GM12864 (cell line): ENCODE measurements around the gene TDRD12.
"Not testable (repeated sequence)": the region's sequence is repeated elsewhere in the genome, so short reads cannot be mapped to it uniquely, and the experiment has no call there.

Experiments
- DNase-seq: peaks from one replicate; pipeline ENCODE4 v3.0.0-alpha.2; 2011; ENCODE audit warnings: low read depth
- H3K4me3 ChIP-seq: 2 replicates; pipeline ENCODE4 v1.5.1; 2011; ENCODE audit warnings: mild to moderate bottlenecking, low read depth, low read length, control low read depth
- CTCF ChIP-seq: IDR thresholded peaks from 2 replicates; pipeline ENCODE4 v1.5.1; 2011; ENCODE audit warnings: low read depth, mild to moderate bottlenecking, moderate library complexity, low read length, control low read depth, inconsistent platforms; ENCODE audit errors: missing control alignments

Gene TDRD12

GRCh38 chr19:32864318-32865007, 144.9 kb downstream of the TDRD12 start:
- no peak for DNase-seq
- TF ChIP-seq CTCF = no peak
- H3K4me3 ChIP-seq = no peak overlapping the region

- DNase-seq = no peak
- no peak overlapping the region for H3K4me3 ChIP-seq
- TF ChIP-seq CTCF = no peak
Measured at GRCh38 chr19:32865326-32865725, 145.8 kb downstream of the TDRD12 start.

DNA sequence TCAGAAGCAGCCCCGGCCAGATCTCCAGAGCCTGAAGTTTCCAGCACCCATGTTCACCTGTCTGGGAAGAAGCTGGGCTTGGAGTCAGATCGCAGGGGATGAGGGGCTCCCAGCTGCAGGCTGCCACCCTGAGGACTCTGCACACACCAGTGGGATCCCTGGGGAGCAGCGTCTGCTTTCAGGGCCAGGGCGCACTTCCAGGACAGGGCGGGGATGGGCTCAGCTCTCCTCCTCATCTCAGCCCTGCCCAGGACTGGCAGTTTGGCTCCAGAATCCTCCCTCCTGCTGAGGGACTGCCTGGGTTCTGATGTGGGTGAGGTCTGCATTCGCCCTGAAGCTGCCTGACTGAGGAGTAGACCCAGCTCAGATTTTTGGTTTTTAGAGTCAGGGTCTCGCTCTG, 146.5 kb downstream of the TDRD12 start:
- DNase-seq = no peak
- H3K4me3 ChIP-seq = no peak overlapping the region
- no peak for TF ChIP-seq CTCF

GRCh38 chr19:32866564-32867265, 147.1 kb downstream of the TDRD12 start:
- no peak overlapping the region for H3K4me3 ChIP-seq
- TF ChIP-seq CTCF = no peak
- DNase-seq = no peak

GRCh38 chr19:32867436-32867835, 147.9 kb downstream of the TDRD12 start:
- DNase-seq, H3K4me3 ChIP-seq: not testable (repeated sequence)

GRCh38 chr19:32868206-32868950, 148.8 kb downstream of the TDRD12 start:
- TF ChIP-seq CTCF = no peak
- no peak overlapping the region for H3K4me3 ChIP-seq
- DNase-seq = no peak

- TF ChIP-seq CTCF = no peak
- H3K4me3 ChIP-seq = no peak within 1 kb of the TSS
- no peak for DNase-seq
Measured at GRCh38 chr19:32869369-32869965, 149.9 kb downstream of the TDRD12 start, which contains the start of gene SLC7A9. SLC7A9 (minus strand) TSS chr19:32869767; CDS start chr19:32868534, 1,233 bp downstream.
